ENCODE data around the gene TMEM271.

The TMEM271 gene

GRCh38 chr4:535181-535923 is 40.7 kb downstream of the TMEM271 start:
- no peak overlapping the region for H3K4me3 ChIP-seq (ENCODE audit: low read depth, low read length)
- TF ChIP-seq, protein P1, sequence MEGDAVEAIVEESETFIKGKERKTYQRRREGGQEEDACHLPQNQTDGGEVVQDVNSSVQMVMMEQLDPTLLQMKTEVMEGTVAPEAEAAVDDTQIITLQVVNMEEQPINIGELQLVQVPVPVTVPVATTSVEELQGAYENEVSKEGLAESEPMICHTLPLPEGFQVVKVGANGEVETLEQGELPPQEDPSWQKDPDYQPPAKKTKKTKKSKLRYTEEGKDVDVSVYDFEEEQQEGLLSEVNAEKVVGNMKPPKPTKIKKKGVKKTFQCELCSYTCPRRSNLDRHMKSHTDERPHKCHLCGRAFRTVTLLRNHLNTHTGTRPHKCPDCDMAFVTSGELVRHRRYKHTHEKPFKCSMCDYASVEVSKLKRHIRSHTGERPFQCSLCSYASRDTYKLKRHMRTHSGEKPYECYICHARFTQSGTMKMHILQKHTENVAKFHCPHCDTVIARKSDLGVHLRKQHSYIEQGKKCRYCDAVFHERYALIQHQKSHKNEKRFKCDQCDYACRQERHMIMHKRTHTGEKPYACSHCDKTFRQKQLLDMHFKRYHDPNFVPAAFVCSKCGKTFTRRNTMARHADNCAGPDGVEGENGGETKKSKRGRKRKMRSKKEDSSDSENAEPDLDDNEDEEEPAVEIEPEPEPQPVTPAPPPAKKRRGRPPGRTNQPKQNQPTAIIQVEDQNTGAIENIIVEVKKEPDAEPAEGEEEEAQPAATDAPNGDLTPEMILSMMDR (IDR thresholded peaks at IDR 0.05; ENCODE audit: insufficient read depth, low read depth, low read length, missing control alignments) = no peak
- no peak for DNase-seq (ENCODE audit: low read depth)

DNA sequence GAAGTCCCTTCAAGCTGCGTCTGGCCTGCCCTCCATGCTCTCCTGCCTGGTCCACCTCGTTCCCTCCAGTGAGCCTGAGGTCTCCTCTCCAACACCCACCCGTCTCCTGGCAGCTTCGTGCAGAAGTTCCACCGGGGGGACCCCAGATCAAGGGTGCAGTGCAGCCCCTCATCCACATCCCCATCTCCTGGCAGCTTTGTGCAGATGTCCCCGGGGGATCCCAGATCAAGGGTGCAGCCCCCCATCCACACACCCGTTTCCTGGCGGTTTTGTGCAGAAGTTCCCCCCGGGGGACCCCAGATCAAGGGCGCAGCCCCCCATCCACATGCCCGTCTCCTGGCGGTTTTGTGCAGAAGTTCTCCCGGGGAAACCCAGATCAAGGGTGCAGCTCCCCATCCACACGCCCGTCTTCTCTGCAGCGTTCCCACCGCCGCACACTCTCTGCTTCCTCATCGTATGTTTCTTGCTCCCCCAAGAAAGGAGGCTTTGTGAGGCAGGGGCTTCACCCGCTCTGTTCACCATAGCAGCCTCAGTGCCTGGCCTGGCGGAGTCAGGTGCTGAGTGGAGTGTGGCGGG is 41.4 kb downstream of the TMEM271 start:
- H3K4me3 ChIP-seq (ENCODE audit: low read depth, low read length) = no peak overlapping the region
- DNase-seq (ENCODE audit: low read depth) = no peak
- TF ChIP-seq, protein P1 (IDR thresholded peaks at IDR 0.05; ENCODE audit: insufficient read depth, low read depth, low read length, missing control alignments) = no peak

DNA sequence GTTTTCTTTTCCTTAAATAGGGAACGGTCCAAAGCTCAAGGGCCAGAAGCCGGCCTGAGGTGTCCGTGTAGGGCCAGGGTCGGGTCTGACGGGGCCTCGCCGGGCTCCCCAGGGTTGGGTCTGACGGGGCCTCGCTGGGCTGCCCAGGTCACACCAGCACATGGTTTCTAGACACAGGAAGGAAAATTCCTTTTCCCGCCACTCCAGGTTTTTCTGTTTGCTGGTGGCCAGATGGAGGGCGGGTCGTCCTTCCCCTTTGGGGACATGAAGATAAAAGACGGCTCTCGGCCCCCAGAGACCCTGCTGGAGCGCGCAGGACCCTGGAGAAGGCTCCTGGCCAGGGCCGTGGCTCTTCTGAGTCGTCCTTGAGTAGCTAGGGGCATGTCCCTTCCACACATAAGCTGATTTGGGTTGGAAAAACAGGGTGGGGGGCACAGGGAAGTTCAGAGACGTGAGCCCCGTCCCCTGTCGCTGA is 42.0 kb downstream of the TMEM271 start:
- TF ChIP-seq, protein P1 (IDR thresholded peaks at IDR 0.05; ENCODE audit: insufficient read depth, low read depth, low read length, missing control alignments) = no peak
- H3K4me3 ChIP-seq (ENCODE audit: low read depth, low read length) = no peak overlapping the region
- DNase-seq (ENCODE audit: low read depth) = no peak

- no peak overlapping the region for H3K4me3 ChIP-seq (ENCODE audit: low read depth, low read length)
- TF ChIP-seq, protein P1 (IDR thresholded peaks at IDR 0.05; ENCODE audit: insufficient read depth, low read depth, low read length, missing control alignments) = no peak
- no peak for DNase-seq (ENCODE audit: low read depth)
Measured at GRCh38 chr4:533318-534100, 42.6 kb downstream of the TMEM271 start.

GRCh38 chr4:532588-533317 is 43.3 kb downstream of the TMEM271 start:
- DNase-seq (ENCODE audit: low read depth) = no peak
- TF ChIP-seq, protein P1 (IDR thresholded peaks at IDR 0.05; ENCODE audit: insufficient read depth, low read depth, low read length, missing control alignments) = no peak
- no peak overlapping the region for H3K4me3 ChIP-seq (ENCODE audit: low read depth, low read length)

GRCh38 chr4:531721-532565 is 44.2 kb downstream of the TMEM271 start:
- TF ChIP-seq, protein P1 (IDR thresholded peaks at IDR 0.05; ENCODE audit: insufficient read depth, low read depth, low read length, missing control alignments) = no peak
- DNase-seq (ENCODE audit: low read depth) = no peak
- no peak overlapping the region for H3K4me3 ChIP-seq (ENCODE audit: low read depth, low read length)
